CD14-positive monocyte (primary cell): ENCODE results near the gene FBXO48. TPM values are rescaled to one million over a fixed set of nuclear protein-coding genes. Genes with fewer than 3 reads are reported as not detected.
A peak's percentile ranks its signal among the peaks of the same experiment; 100 is the strongest.

Experiments used
- DNase-seq, 3 donors: peaks; one replicate each; pipeline ENCODE4 v3.0.0-alpha.2; 2011 to 2022
- H2AFZ ChIP-seq: 2 replicates; pipeline ENCODE4 v1.6.0; 2012; ENCODE audit warnings: mild to moderate bottlenecking, low read depth, low read length, inconsistent platforms; ENCODE audit not compliant: insufficient read depth, poor library complexity, severe bottlenecking
- H3K27ac ChIP-seq, 2 donors: 1 replicate in 1 of 2; 2 replicates in 1 of 2; pipeline ENCODE4 v1.5.1; 2012 to 2013; ENCODE audit warnings: low read length in 2 of 2, control low read depth in 1 of 2, inconsistent platforms in 1 of 2, low read depth in 1 of 2, mild to moderate bottlenecking in 1 of 2
- H3K27me3 ChIP-seq, 2 donors: one replicate each; pipeline versions ENCODE4 v1.6.0 to v1.6.1; 2011 to 2013; ENCODE audit warnings: low read length in 2 of 2; ENCODE audit not compliant: control insufficient read depth in 2 of 2, insufficient read depth in 2 of 2
- H3K36me3 ChIP-seq, 2 donors: replicated peaks in 1 of 2; 1 replicate in 1 of 2; 2 replicates in 1 of 2; pipeline versions ENCODE4 v1.5.1 to v1.6.1; 2012 to 2013; ENCODE audit warnings: low read length in 2 of 2, control low read depth in 1 of 2, inconsistent platforms in 1 of 2, mild to moderate bottlenecking in 1 of 2; ENCODE audit not compliant: insufficient read depth in 2 of 2, control insufficient read depth in 1 of 2
- H3K4me1 ChIP-seq, 2 donors: 1 replicate in 1 of 2; 2 replicates in 1 of 2; pipeline versions ENCODE4 v1.5.1 to v1.6.1; 2012 to 2013; ENCODE audit warnings: low read length in 2 of 2, control low read depth in 1 of 2, inconsistent platforms in 1 of 2, mild to moderate bottlenecking in 1 of 2, moderate library complexity in 1 of 2; ENCODE audit not compliant: insufficient read depth in 2 of 2, control insufficient read depth in 1 of 2
- H3K4me2 ChIP-seq: replicated peaks from 2 replicates; pipeline ENCODE3; 2012; ENCODE audit warnings: low read length, moderate library complexity, mild to moderate bottlenecking; ENCODE audit not compliant: poor library complexity, severe bottlenecking; ENCODE audit errors: extremely low read depth
- H3K4me3 ChIP-seq, 3 experiments: fragments of 200-600 bp in 1 of 3; sonication (generic) in 1 of 3; replicated peaks in 1 of 3; 1 replicate in 2 of 3; 2 replicates in 1 of 3; pipeline ENCODE4 v1.5.1; 2011 to 2013; ENCODE audit warnings: low read length in 3 of 3, mild to moderate bottlenecking in 3 of 3, control low read depth in 2 of 3, low read depth in 2 of 3, inconsistent platforms in 1 of 3, moderate library complexity in 1 of 3
- H3K79me2 ChIP-seq: 2 replicates; pipeline ENCODE4 v1.6.0; 2012; ENCODE audit warnings: mild to moderate bottlenecking, control low read depth, inconsistent platforms, low read length, moderate library complexity; ENCODE audit not compliant: insufficient read depth
- H3K9ac ChIP-seq: 2 replicates; pipeline ENCODE4 v1.6.0; 2017; ENCODE audit warnings: low read length, mild to moderate bottlenecking; ENCODE audit not compliant: insufficient read depth, poor library complexity, severe bottlenecking
- H3K9me3 ChIP-seq, 2 donors: replicated peaks in 1 of 2; 1 replicate in 1 of 2; 2 replicates in 1 of 2; pipeline versions ENCODE4 v1.5.1 to v1.6.1; 2012 to 2013; ENCODE audit warnings: low read length in 2 of 2, control low read depth in 1 of 2; ENCODE audit not compliant: control insufficient read depth in 1 of 2, insufficient read depth in 1 of 2
- H4K20me1 ChIP-seq: 2 replicates; pipeline ENCODE4 v1.6.0; 2012; ENCODE audit warnings: mild to moderate bottlenecking, low read length, control low read depth, moderate library complexity; ENCODE audit not compliant: insufficient read depth
- H3K27ac Mint-ChIP-seq, 7 donors: one replicate each; pipeline ENCODE4 v1.8.0; 2020; ENCODE audit warnings: mild to moderate bottlenecking in 7 of 7, mixed read lengths in 7 of 7, moderate library complexity in 6 of 7, inconsistent platforms in 2 of 7
- H3K27me3 Mint-ChIP-seq, 3 donors: one replicate each; pipeline ENCODE4 v1.8.0; 2021 to 2022; ENCODE audit warnings: low read depth in 3 of 3, mild to moderate bottlenecking in 3 of 3, mixed read lengths in 3 of 3, moderate library complexity in 3 of 3, inconsistent platforms in 1 of 3
- H3K36me3 Mint-ChIP-seq, 2 donors: one replicate each; pipeline ENCODE4 v1.8.0; 2020; ENCODE audit warnings: mixed read lengths in 2 of 2, inconsistent platforms in 1 of 2, mild to moderate bottlenecking in 1 of 2
- H3K4me1 Mint-ChIP-seq: one replicate; pipeline ENCODE4 v1.8.0; 2020; ENCODE audit warnings: mild to moderate bottlenecking, mixed read lengths
- H3K4me3 Mint-ChIP-seq, 2 donors: one replicate each; pipeline ENCODE4 v1.8.0; 2020; ENCODE audit warnings: mild to moderate bottlenecking in 2 of 2, mixed read lengths in 2 of 2, moderate library complexity in 1 of 2
- H3K9me3 Mint-ChIP-seq, 7 donors: one replicate each; pipeline ENCODE4 v1.8.0; 2020 to 2022; ENCODE audit warnings: mixed read lengths in 7 of 7, mild to moderate bottlenecking in 6 of 7, moderate library complexity in 6 of 7, inconsistent platforms in 2 of 7
- WGBS: methylation state at CpG from one replicate; pipeline ENCODE4 v1.1.5; 2013; ENCODE audit warnings: missing lambda C conversion rate; ENCODE audit not compliant: insufficient coverage; 5-methylcytosine and 5-hydroxymethylcytosine counted together
- intact Hi-C, 2 donors: fragments of 100-400 bp; cut with micrococcal nuclease; formaldehyde crosslinking; loops; one replicate each; pipeline versions ENCODE4 v1.15.0 to v1.15.1; 2023
- polyA minus RNA-seq: library from RNA; depleted of rRNA, polyadenylated mRNA; stranded (reverse); fragments of >200 nt; gene quantifications from 2 replicates; pipeline ENCODE4 v1.2.3, GENCODE V29; 2012
- polyA plus RNA-seq, 3 donors: library from polyadenylated mRNA; depleted of rRNA in 1 of 3; unstranded in 2 of 3; stranded (reverse) in 1 of 3; fragments of 300-500 nt in 2 of 3; fragments of >200 nt in 1 of 3; fragmentation: Illumina TruSeq in 2 of 3; gene quantifications; 1 replicate in 2 of 3; 2 replicates in 1 of 3; pipeline ENCODE4 v1.2.3, GENCODE V29; 2012 to 2021
- total RNA-seq, 12 experiments: library from RNA in 1 of 12; stranded (reverse) in 1 of 12; fragments of 120-200 nt in 1 of 12; gene quantifications; one replicate each; pipeline ENCODE4 v1.2.4 and lab custom pipeline; 2013 to 2026; ENCODE audit warnings: mixed read lengths in 6 of 12, inconsistent platforms in 1 of 12
- TF ChIP-seq, protein P1 (sequence below): fragments of 200-600 bp; IDR thresholded peaks from one replicate; pipeline ENCODE4 v1.8.0; 2022; ENCODE audit warnings: antibody characterized with exemption, mild to moderate bottlenecking

Gene FBXO48, protein sequence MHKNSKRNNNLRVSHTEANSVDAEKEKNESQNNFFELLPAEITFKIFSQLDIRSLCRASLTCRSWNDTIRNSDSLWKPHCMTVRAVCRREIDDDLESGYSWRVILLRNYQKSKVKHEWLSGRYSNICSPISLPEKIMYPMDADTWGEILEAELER
- 0.77 TPM for total RNA-seq (2013)
- polyA plus RNA-seq (under 1 TPM; 0.08 to 0.85 (median 0.31) TPM), polyA minus RNA-seq (0.14 and 0.16 TPM in 2 replicates), total RNA-seq (lab: John Stamatoyannopoulos, UW) (4.8 to 17.6 (median 8.6) reads per million in 11 experiments)

DNA sequence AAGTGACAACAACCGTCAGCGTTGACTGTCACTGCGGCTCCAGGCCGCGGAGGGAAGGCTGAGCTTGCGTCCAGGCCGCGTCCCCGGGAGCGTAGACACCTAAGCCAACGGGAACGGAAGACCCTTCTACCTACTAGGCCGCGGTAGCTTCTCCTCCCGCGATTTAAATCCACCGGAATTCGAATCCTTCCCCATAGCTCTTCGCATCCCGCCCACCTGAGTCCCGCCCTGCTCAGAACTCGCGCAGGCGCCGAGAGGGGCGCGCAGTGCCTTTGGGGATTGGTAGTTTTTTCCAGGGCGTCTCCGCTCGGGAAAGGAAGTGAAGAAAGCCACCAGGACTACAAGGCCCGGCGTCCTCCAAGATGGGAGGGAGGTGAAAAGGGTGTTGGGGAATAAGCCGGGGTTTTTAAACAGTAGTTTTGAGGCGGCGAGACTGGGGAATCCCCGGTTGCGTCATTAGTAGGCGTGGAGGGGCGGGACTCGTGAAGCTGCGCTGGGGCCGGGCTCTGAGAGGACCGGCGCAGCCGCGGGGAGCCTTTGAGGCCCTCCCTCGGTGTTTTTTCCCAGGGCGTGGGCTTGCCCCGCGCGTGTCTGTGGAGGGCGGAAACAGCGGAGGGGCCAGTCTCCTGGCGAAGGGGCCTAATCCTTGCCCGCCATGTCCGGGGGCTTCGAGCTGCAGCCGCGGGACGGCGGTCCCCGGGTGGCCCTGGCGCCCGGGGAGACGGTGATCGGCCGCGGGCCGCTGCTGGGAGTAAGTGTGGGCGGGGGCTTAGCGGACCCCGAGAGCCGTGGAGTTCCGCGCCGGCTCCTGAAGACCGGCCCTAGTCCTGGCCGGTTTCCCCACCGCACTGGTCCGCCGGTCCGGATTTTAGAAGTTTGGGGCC, at the start of gene FBXO48, which contains the start of gene APLF:
TSS of gene FBXO48 (minus strand) at position 218 of the 884 bp plus-strand sequence. CDS start 2,149 bp downstream, outside the sequence.
TSS of gene APLF (plus strand) at position 509 of the 884 bp plus-strand sequence. CDS start at position 656, 147 bp downstream.
- H3K36me3 ChIP-seq = no peaks in the 10 kb centered on the region
- H3K27ac ChIP-seq = peak within 1 kb of the TSS; percentile 73 to 89
- Mint-ChIP-seq H3K27me3 (peaks cover 0 to 2% (median 1%) of the 10 kb centered on the region in 3 donors), H3K36me3 (peaks cover 2 to 4% of the 10 kb centered on the region in 2 donors), H3K4me1 (peaks cover 29% of the 10 kb centered on the region), H3K27ac (peak within 1 kb of the TSS; percentile 92 to 96 (median 94)), H3K9me3 (no peaks in the 10 kb centered on the region), H3K4me3 (peak within 1 kb of the TSS; percentile 90 to 96)
- peaks cover 12% of the 10 kb centered on the region for H3K79me2 ChIP-seq
- H3K9ac ChIP-seq = peak within 1 kb of the TSS; percentile 88
- H3K4me1 ChIP-seq = peaks cover 20 to 29% of the 10 kb centered on the region in 2 donors
- peak within 1 kb of the TSS; percentile 100 for H3K4me2 ChIP-seq
- intact Hi-C loops = loop anchor here (5.0 to 10.0 kb wide), 5 partner anchors 127 to 440 kb away; partner anchors contain the start of gene ARHGAP25 (in 1 of the 2)
- no peaks in the 10 kb centered on the region for H3K27me3 ChIP-seq
- peak within 1 kb of the TSS; percentile 95 for H2AFZ ChIP-seq
- peak; percentile 98 to 99 (median 99) for DNase-seq
- H3K9me3 ChIP-seq = no peaks in the 10 kb centered on the region
- under 1% methylated on average over 72 of the region's 82 CpGs for WGBS
- H3K4me3 ChIP-seq = peak within 1 kb of the TSS; percentile 78 to 99 (median 82)
- TF ChIP-seq, protein P1, sequence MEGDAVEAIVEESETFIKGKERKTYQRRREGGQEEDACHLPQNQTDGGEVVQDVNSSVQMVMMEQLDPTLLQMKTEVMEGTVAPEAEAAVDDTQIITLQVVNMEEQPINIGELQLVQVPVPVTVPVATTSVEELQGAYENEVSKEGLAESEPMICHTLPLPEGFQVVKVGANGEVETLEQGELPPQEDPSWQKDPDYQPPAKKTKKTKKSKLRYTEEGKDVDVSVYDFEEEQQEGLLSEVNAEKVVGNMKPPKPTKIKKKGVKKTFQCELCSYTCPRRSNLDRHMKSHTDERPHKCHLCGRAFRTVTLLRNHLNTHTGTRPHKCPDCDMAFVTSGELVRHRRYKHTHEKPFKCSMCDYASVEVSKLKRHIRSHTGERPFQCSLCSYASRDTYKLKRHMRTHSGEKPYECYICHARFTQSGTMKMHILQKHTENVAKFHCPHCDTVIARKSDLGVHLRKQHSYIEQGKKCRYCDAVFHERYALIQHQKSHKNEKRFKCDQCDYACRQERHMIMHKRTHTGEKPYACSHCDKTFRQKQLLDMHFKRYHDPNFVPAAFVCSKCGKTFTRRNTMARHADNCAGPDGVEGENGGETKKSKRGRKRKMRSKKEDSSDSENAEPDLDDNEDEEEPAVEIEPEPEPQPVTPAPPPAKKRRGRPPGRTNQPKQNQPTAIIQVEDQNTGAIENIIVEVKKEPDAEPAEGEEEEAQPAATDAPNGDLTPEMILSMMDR = no peak
- H4K20me1 ChIP-seq = no peaks in the 10 kb centered on the region
